ENCODE measurements around the gene CDX1.

The CDX1 gene

GRCh38 chr5:150123542-150123941, 43.0 kb upstream of the CDX1 start:
- Histone ChIP-seq H3F3A (ENCODE audit: insufficient read depth) (no peaks in the 10 kb centered on the region), H3K27ac (ENCODE audit: low read depth, low read length) (no peak overlapping the region), H3K9ac (ENCODE audit: low read length) (no peak overlapping the region), H3K4me2 (ENCODE audit: low read depth, low read length, poor library complexity, severe bottlenecking) (no peak overlapping the region), H3K4me3 (ENCODE audit: insufficient read depth, low read length, poor library complexity, severe bottlenecking) (no peak overlapping the region), H2AFZ (ENCODE audit: low read depth, low read length, severe bottlenecking) (no peak overlapping the region), H3K79me2 (ENCODE audit: insufficient read depth, low read length) (no peaks in the 10 kb centered on the region), H3K27me3 (ENCODE audit: low read length) (no peaks in the 10 kb centered on the region), H3K36me3 (ENCODE audit: low read length) (no peaks in the 10 kb centered on the region), H3K9me3 (ENCODE audit: insufficient read depth, low read length) (no peaks in the 10 kb centered on the region), H4K20me1 (ENCODE audit: low read depth, low read length) (no peaks in the 10 kb centered on the region), H3K9me2 (replicated peaks; ENCODE audit: insufficient read depth, low read length) (no peaks in the 10 kb centered on the region)
- TF ChIP-seq EZH2phosphoT487 (conservative IDR thresholded peaks at IDR 0.05; ENCODE audit: low read length) = no peak
- no peak for TF ChIP-seq CTCF (IDR thresholded peaks at IDR 0.05; ENCODE audit: insufficient read depth, low read length, poor library complexity, severe bottlenecking)

- Histone ChIP-seq H3K4me2 (ENCODE audit: low read depth, low read length, poor library complexity, severe bottlenecking) (no peak overlapping the region), H3K4me3 (ENCODE audit: insufficient read depth, low read length, poor library complexity, severe bottlenecking) (no peak overlapping the region), H3K9me2 (replicated peaks; ENCODE audit: insufficient read depth, low read length) (no peaks in the 10 kb centered on the region), H4K20me1 (ENCODE audit: low read depth, low read length) (no peaks in the 10 kb centered on the region), H3K36me3 (ENCODE audit: low read length) (no peaks in the 10 kb centered on the region), H3K27ac (ENCODE audit: low read depth, low read length) (no peak overlapping the region), H3K9ac (ENCODE audit: low read length) (no peak overlapping the region), H3K79me2 (ENCODE audit: insufficient read depth, low read length) (no peaks in the 10 kb centered on the region), H3K27me3 (ENCODE audit: low read length) (no peaks in the 10 kb centered on the region), H2AFZ (ENCODE audit: low read depth, low read length, severe bottlenecking) (no peak overlapping the region), H3F3A (ENCODE audit: insufficient read depth) (no peaks in the 10 kb centered on the region), H3K9me3 (ENCODE audit: insufficient read depth, low read length) (no peaks in the 10 kb centered on the region)
- TF ChIP-seq CTCF (IDR thresholded peaks at IDR 0.05; ENCODE audit: insufficient read depth, low read length, poor library complexity, severe bottlenecking) = no peak
- no peak for TF ChIP-seq EZH2phosphoT487 (conservative IDR thresholded peaks at IDR 0.05; ENCODE audit: low read length)
Observed at GRCh38 chr5:150124111-150124557, 42.4 kb upstream of the CDX1 start.

- Histone ChIP-seq H3K4me2 (ENCODE audit: low read depth, low read length, poor library complexity, severe bottlenecking) (no peak overlapping the region), H3K36me3 (ENCODE audit: low read length) (no peaks in the 10 kb centered on the region), H4K20me1 (ENCODE audit: low read depth, low read length) (no peaks in the 10 kb centered on the region), H3K27me3 (ENCODE audit: low read length) (no peaks in the 10 kb centered on the region), H3K9me2 (replicated peaks; ENCODE audit: insufficient read depth, low read length) (no peaks in the 10 kb centered on the region), H3K4me3 (ENCODE audit: insufficient read depth, low read length, poor library complexity, severe bottlenecking) (no peak overlapping the region), H3F3A (ENCODE audit: insufficient read depth) (no peaks in the 10 kb centered on the region), H2AFZ (ENCODE audit: low read depth, low read length, severe bottlenecking) (no peak overlapping the region), H3K27ac (ENCODE audit: low read depth, low read length) (no peak overlapping the region), H3K79me2 (ENCODE audit: insufficient read depth, low read length) (no peaks in the 10 kb centered on the region), H3K9ac (ENCODE audit: low read length) (no peak overlapping the region), H3K9me3 (ENCODE audit: insufficient read depth, low read length) (no peaks in the 10 kb centered on the region)
- TF ChIP-seq EZH2phosphoT487 (conservative IDR thresholded peaks at IDR 0.05; ENCODE audit: low read length) (no peak), CTCF (IDR thresholded peaks at IDR 0.05; ENCODE audit: insufficient read depth, low read length, poor library complexity, severe bottlenecking) (no peak)
Observed at GRCh38 chr5:150124596-150124995, 42.0 kb upstream of the CDX1 start.

All from SU-DHL-6 (cell line).